Cardiac muscle cell (in vitro differentiated cells and primary cell): ENCODE results near the gene GIGYF2. TPM values are rescaled to one million over a fixed set of nuclear protein-coding genes. Genes with fewer than 3 reads are reported as not detected.
"Not testable (repeated sequence)": the region's sequence is repeated elsewhere in the genome, so short reads cannot be mapped to it uniquely, and the experiment has no call there.

Experiments used
- DNase-seq, 2 donors: peaks; one replicate each; pipeline versions ENCODE4 v3.0.0 to v3.0.0-alpha.2; 2010 to 2017; ENCODE audit warnings: low read depth in 1 of 2, low spot score in 1 of 2
- H3K27ac ChIP-seq: fragments of 200-600 bp; sonication (generic); 2 replicates; pipeline ENCODE4 v1.5.1; 2016
- H3K27me3 ChIP-seq: fragments of 200-600 bp; sonication (generic); 2 replicates; pipeline ENCODE4 v1.6.0; 2016; ENCODE audit warnings: control low read depth
- H3K36me3 ChIP-seq: fragments of 200-600 bp; sonication (generic); 2 replicates; pipeline ENCODE4 v1.5.1; 2016; ENCODE audit warnings: control low read depth
- H3K4me1 ChIP-seq: fragments of 200-600 bp; sonication (generic); 2 replicates; pipeline ENCODE4 v1.8.1; 2017; ENCODE audit warnings: low read depth, mild to moderate bottlenecking, mixed run types
- H3K4me3 ChIP-seq: fragments of 200-600 bp; sonication (generic); 2 replicates; pipeline ENCODE4 v1.5.1; 2016; ENCODE audit warnings: mild to moderate bottlenecking
- H3K9me3 ChIP-seq: fragments of 200-600 bp; sonication (generic); 2 replicates; pipeline ENCODE4 v1.5.1; 2017; ENCODE audit warnings: low read depth, mild to moderate bottlenecking, control low read depth
- polyA plus RNA-seq: library from polyadenylated mRNA; unstranded; fragments of >200 nt; fragmentation: Nextera tagmentation; extraction: Ambion mirVana; gene quantifications from 2 replicates; pipeline ENCODE4 v1.2.1, GENCODE V29; 2016
- total RNA-seq: library from RNA; depleted of rRNA; stranded (reverse); fragments of >200 nt; gene quantifications from 2 replicates; pipeline ENCODE4 v1.2.3, GENCODE V29; 2016
- TF ChIP-seq, protein P1 (sequence below): IDR thresholded peaks from 2 replicates; pipeline ENCODE4 v1.5.1; 2012; ENCODE audit warnings: low read depth, mild to moderate bottlenecking, low read length

GIGYF2 gene
- total and polyA plus RNA-seq, 2 experiments from 2014 or later, result 36.9 to 52.1 TPM

DNA sequence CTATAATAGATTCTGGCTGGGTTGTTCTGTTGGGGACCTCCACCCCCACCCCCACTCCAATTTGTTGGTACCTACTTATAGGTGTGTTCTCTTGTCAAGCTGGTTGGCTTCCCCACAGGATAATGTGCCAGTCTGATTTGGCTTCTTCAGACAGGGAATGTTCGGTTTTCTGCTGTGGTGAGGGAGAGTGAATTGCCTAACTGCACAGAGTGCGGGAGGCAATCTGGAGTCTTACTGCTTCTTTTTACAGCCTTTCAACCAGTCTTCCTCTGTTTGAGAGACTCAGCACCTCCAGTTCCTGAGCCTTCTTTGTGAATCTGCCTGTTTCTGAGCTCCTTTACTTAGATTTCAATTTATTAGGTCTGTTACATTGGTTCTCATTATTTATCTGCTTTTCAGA, 145.6 kb downstream of the GIGYF2 start:
- TF ChIP-seq, protein P1, sequence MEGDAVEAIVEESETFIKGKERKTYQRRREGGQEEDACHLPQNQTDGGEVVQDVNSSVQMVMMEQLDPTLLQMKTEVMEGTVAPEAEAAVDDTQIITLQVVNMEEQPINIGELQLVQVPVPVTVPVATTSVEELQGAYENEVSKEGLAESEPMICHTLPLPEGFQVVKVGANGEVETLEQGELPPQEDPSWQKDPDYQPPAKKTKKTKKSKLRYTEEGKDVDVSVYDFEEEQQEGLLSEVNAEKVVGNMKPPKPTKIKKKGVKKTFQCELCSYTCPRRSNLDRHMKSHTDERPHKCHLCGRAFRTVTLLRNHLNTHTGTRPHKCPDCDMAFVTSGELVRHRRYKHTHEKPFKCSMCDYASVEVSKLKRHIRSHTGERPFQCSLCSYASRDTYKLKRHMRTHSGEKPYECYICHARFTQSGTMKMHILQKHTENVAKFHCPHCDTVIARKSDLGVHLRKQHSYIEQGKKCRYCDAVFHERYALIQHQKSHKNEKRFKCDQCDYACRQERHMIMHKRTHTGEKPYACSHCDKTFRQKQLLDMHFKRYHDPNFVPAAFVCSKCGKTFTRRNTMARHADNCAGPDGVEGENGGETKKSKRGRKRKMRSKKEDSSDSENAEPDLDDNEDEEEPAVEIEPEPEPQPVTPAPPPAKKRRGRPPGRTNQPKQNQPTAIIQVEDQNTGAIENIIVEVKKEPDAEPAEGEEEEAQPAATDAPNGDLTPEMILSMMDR, result no peak
- Histone ChIP-seq H3K4me1 (peaks cover 25% of the 10 kb centered on the region), H3K27ac (peak overlapping the region; percentile 77), H3K27me3 (no peaks in the 10 kb centered on the region), H3K36me3 (peaks cover 26% of the 10 kb centered on the region), H3K4me3 (no peak overlapping the region), H3K9me3 (no peaks in the 10 kb centered on the region)
- peak in 1 of 2 donors; percentile 51 for DNase-seq

DNA sequence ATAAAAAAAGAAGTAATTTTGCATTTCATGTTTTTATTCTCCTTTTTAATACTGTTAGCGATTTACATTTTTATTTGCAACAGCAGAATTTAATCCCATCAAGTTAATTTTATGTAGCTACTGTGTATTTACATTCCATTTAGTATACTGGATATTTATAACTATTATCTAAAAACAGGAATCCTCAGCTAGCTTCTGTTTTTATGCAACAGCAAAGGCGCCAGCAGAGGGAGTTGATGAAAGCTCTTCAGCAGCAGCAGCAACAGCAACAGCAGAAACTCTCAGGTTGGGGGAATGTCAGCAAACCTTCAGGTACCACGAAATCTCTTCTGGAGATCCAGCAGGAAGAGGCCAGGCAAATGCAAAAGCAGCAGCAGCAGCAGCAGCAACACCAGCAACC, 146.7 kb downstream of the GIGYF2 start:
- Histone ChIP-seq H3K9me3 (no peaks in the 10 kb centered on the region), H3K4me3 (no peak overlapping the region), H3K27ac (peak overlapping the region; percentile 81), H3K27me3 (no peaks in the 10 kb centered on the region), H3K4me1 (peaks cover 25% of the 10 kb centered on the region), H3K36me3 (peaks cover 37% of the 10 kb centered on the region)
- DNase-seq, result peak in 1 of 2 donors; percentile 71
- TF ChIP-seq, protein P1, result peak; percentile 5

DNA sequence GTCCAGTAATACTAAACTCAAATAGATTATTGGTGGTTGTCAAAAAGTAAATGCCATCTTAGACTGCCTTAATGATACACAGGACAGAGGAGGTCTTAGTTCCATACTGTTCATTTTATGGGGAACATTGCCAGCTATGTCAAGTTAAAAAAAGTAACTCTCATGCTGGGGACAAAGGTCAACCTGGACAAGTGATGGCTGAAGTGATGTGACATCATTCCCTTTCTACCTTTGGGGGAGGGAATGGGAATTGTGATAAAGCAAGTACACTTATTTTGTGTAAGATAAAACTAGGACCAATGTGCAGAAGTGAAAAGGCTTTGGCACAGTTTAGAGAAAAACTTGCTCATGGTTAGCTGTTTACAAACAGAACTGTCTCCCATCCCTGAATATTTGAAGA, 148.9 kb downstream of the GIGYF2 start:
- Histone ChIP-seq H3K4me1 (peaks cover 25% of the 10 kb centered on the region), H3K9me3 (no peaks in the 10 kb centered on the region), H3K27me3 (no peaks in the 10 kb centered on the region), H3K36me3 (peaks cover 37% of the 10 kb centered on the region), H3K27ac (peak overlapping the region; percentile 78), H3K4me3 (no peak overlapping the region)
- TF ChIP-seq, protein P1, result no peak
- DNase-seq, result no peak

DNA sequence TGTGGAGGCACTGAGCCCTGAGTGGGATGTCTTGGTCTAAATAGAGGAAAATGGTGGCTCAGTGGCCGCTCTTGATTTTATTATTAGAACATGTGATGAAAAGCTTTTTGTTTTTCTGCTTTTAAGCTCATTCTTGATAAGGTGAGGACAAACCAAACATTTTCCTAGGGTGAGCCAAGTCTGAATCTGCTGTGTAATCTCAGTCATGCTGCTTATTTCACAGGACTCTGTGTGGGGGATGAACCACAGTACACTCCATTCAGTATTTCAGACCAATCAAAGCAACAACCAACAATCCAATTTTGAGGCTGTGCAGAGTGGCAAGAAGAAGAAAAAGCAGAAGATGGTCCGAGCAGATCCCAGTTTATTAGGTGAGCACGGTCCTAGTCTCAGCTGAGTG, 152.9 kb downstream of the GIGYF2 start:
- Histone ChIP-seq H3K4me3 (no peak overlapping the region), H3K9me3 (no peaks in the 10 kb centered on the region), H3K36me3 (peaks cover 41% of the 10 kb centered on the region), H3K27ac (peak overlapping the region; percentile 21), H3K4me1 (peaks cover 12% of the 10 kb centered on the region), H3K27me3 (no peaks in the 10 kb centered on the region)
- TF ChIP-seq, protein P1, result no peak
- peak in 1 of 2 donors; percentile 25 for DNase-seq

DNA sequence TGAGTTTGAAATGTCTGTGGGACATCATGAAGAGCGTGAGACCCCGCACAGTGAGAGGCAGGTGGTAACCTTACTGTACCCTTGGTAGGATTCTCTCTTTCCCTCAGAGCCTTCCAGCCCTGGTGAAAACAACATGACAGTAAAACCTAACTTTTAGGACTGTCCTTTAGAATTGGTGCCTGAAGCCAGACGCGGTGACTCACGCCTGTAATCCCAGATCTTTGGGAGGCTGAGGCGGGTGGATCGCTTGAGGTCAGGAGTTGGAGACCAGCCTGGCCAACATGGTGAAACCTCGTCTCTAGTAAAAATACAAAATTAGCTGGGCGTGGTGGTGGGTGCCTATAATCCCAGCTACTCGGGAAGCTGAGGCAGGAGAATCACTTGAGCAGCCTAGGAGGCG, 154.9 kb downstream of the GIGYF2 start:
- not testable (repeated sequence) for H3K9me3 ChIP-seq, H3K4me3 ChIP-seq, DNase-seq, H3K27me3 ChIP-seq, H3K4me1 ChIP-seq, H3K27ac ChIP-seq
- H3K36me3 ChIP-seq, result peaks cover 52% of the 10 kb centered on the region

DNA sequence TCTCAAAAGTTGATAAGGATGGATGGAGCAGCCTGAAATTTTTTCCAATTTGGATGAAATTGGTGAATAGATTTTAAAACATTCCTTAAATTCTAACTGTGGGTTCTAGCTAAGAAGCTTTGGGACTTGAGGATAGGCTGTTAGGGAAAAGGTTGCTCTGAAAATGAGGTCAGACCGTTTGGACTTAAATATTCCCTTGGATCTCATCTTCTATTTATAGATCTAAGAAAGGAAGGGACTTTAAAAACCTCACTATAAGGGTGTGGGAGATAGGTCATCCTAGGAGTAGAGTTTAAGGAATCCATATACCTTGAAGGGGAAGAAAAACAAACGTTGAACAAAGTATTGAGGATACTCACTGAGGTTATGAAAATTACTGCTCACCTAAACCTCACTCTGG, 155.5 kb downstream of the GIGYF2 start:
- DNase-seq, result no peak
- Histone ChIP-seq H3K9me3 (no peaks in the 10 kb centered on the region), H3K27me3 (no peaks in the 10 kb centered on the region), H3K4me1 (no peaks in the 10 kb centered on the region), H3K36me3 (peaks cover 57% of the 10 kb centered on the region), H3K4me3 (no peak overlapping the region), H3K27ac (no peak overlapping the region)
- TF ChIP-seq, protein P1, result no peak
